Suprapubic skin (tissue), 3 donors: ENCODE measurements around the gene MYO1A.

ENCODE experiments used
- POLR2A ChIP-seq, 2 donors: fragments of 450-650 bp; IDR thresholded peaks; one replicate each; pipeline ENCODE4 v1.6.1; 2017; ENCODE audit warnings: antibody characterized with exemption in 2 of 2, mild to moderate bottlenecking in 2 of 2, moderate library complexity in 2 of 2
- TF ChIP-seq, protein P1 (sequence below), 2 donors: fragments of 200-600 bp in 1 of 2; fragments of 450-650 bp in 1 of 2; sonication (generic) in 1 of 2; IDR thresholded peaks; one replicate each; pipeline ENCODE4 v1.5.1; 2016 to 2019; ENCODE audit warnings: antibody characterized with exemption in 2 of 2, mild to moderate bottlenecking in 1 of 2, moderate library complexity in 1 of 2

DNA sequence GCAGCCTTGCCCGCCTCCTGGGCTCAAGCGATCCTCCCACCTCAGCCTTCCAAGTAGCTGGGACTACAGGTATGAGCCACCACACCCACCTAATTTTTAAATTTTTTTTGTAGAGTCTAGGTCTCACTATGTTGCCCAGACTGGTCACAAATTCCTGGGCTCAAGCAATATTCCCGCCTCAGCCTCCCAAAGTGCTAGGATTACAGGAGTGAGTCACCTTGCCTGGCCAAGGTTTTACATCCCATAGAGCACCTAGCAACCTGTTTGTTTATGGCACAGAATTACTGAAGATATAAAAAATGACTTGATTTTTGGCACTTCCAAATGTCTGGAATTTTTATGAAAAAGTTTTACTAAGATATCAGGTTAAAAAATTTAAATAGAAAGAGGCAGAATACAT lies 16.5 kb downstream of the MYO1A start:
- TF ChIP-seq, protein P1, sequence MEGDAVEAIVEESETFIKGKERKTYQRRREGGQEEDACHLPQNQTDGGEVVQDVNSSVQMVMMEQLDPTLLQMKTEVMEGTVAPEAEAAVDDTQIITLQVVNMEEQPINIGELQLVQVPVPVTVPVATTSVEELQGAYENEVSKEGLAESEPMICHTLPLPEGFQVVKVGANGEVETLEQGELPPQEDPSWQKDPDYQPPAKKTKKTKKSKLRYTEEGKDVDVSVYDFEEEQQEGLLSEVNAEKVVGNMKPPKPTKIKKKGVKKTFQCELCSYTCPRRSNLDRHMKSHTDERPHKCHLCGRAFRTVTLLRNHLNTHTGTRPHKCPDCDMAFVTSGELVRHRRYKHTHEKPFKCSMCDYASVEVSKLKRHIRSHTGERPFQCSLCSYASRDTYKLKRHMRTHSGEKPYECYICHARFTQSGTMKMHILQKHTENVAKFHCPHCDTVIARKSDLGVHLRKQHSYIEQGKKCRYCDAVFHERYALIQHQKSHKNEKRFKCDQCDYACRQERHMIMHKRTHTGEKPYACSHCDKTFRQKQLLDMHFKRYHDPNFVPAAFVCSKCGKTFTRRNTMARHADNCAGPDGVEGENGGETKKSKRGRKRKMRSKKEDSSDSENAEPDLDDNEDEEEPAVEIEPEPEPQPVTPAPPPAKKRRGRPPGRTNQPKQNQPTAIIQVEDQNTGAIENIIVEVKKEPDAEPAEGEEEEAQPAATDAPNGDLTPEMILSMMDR (IDR thresholded peaks at IDR 0.05), result no peak
- no peak for TF ChIP-seq POLR2A (IDR thresholded peaks at IDR 0.05)
